HepG2 (cell line): Measurements from ENCODE around the gene C2orf74. TPM values are rescaled to one million over a fixed set of nuclear protein-coding genes. Genes with fewer than 3 reads are reported as not detected.

Experiments used
- ARID4A ChIP-seq: sonication (generic); formaldehyde crosslinking; IDR thresholded peaks from 2 replicates; pipeline ENCODE4 v1.5.0; 2020; ENCODE audit warnings: mild to moderate bottlenecking, missing genetic modification reagents, borderline replicate concordance
- BORCS8-MEF2B ChIP-seq: sonication (generic); formaldehyde crosslinking; IDR thresholded peaks from 2 replicates; pipeline ENCODE4 v1.8.0; 2022; ENCODE audit warnings: mild to moderate bottlenecking, missing genetic modification reagents
- E2F1 ChIP-seq: sonication (generic); formaldehyde crosslinking; IDR thresholded peaks from 2 replicates; pipeline ENCODE4 v1.5.0; 2020; ENCODE audit warnings: missing genetic modification reagents
- EZH2 ChIP-seq: conservative IDR thresholded peaks from 2 replicates; pipeline ENCODE4 v1.6.1; 2012; ENCODE audit warnings: mild to moderate bottlenecking, low read depth, low read length, moderate library complexity
- IKZF5 ChIP-seq: IDR thresholded peaks from 2 replicates; pipeline ENCODE4 v1.6.1; 2018; ENCODE audit warnings: missing genetic modification reagents, mild to moderate bottlenecking, missing compliant biosample characterization
- NFYB ChIP-seq: sonication (generic); formaldehyde crosslinking; IDR thresholded peaks from 2 replicates; pipeline ENCODE4 v1.4.0; 2020; ENCODE audit warnings: missing genetic modification reagents
- PLSCR1 ChIP-seq: sonication (generic); formaldehyde crosslinking; IDR thresholded peaks from 2 replicates; pipeline ENCODE4 v1.5.0; 2020; ENCODE audit warnings: missing genetic modification reagents, mild to moderate bottlenecking, borderline replicate concordance
- SP4 ChIP-seq: sonication (generic); formaldehyde crosslinking; IDR thresholded peaks from 2 replicates; pipeline ENCODE4 v1.8.1; 2023; ENCODE audit warnings: mild to moderate bottlenecking, missing genetic modification reagents
- ZBTB38 ChIP-seq: sonication (generic); formaldehyde crosslinking; IDR thresholded peaks from 2 replicates; pipeline ENCODE4 v1.5.1; 2020; ENCODE audit warnings: mild to moderate bottlenecking, missing genetic modification reagents
- ZBTB4 ChIP-seq: sonication (generic); formaldehyde crosslinking; IDR thresholded peaks from 2 replicates; pipeline ENCODE4 v1.4.0; 2020; ENCODE audit warnings: missing genetic modification reagents, mild to moderate bottlenecking, borderline replicate concordance
- ZC3H13 ChIP-seq: sonication (generic); formaldehyde crosslinking; IDR thresholded peaks from 2 replicates; pipeline ENCODE4 v1.8.1; 2023; ENCODE audit warnings: mild to moderate bottlenecking, missing genetic modification reagents, moderate library complexity
- ZMAT3 ChIP-seq: sonication (generic); formaldehyde crosslinking; conservative IDR thresholded peaks from 2 replicates; pipeline ENCODE4 v1.7.0; 2021; ENCODE audit warnings: missing genetic modification reagents
- ZNF230 ChIP-seq: sonication (generic); formaldehyde crosslinking; IDR thresholded peaks from 2 replicates; pipeline ENCODE4 v1.4.0; 2020; ENCODE audit warnings: mild to moderate bottlenecking, missing genetic modification reagents
- ZNF644 ChIP-seq: IDR thresholded peaks from 2 replicates; pipeline ENCODE4 v1.6.1; 2016; ENCODE audit warnings: low read depth
- ZNF710 ChIP-seq: sonication (generic); formaldehyde crosslinking; IDR thresholded peaks from 2 replicates; pipeline ENCODE4 v1.5.0; 2020; ENCODE audit warnings: mild to moderate bottlenecking, missing genetic modification reagents, borderline replicate concordance
- polyA plus RNA-seq, 8 experiments: library from polyadenylated mRNA; depleted of rRNA in 3 of 8; stranded (reverse) in 7 of 8; unstranded in 1 of 8; fragments of >200 nt; fragmentation: Illumina TruSeq in 4 of 8; extraction: Trizol in 4 of 8; gene quantifications; 2 replicates each; pipeline versions ENCODE4 v1.2.1 to v1.2.3, GENCODE V29; 2011 to 2016; ENCODE audit warnings: low read depth in 4 of 8, missing spikeins in 1 of 8, mixed read lengths in 1 of 8; ENCODE audit not compliant: insufficient read depth in 1 of 8
- total RNA-seq, 5 experiments: library from RNA; depleted of rRNA; stranded (reverse); fragments of >200 nt; fragmentation: Illumina TruSeq; extraction: Trizol; gene quantifications; 2 replicates each; pipeline ENCODE4 v1.2.3, GENCODE V29; 2016; ENCODE audit warnings: low read depth in 1 of 5

The C2orf74 gene
- total and polyA plus RNA-seq, 2 of the 13 experiments (the other 11 are each of a cell fraction or from before 2014, with no cell fraction given) = 10.6 to 13.8 TPM

- TF ChIP-seq ZC3H13 (CRISPR knock-in tag) (peak; percentile 34), EZH2 (no peak), IKZF5 (peak; percentile 14; the same call in 1 of the 2 replicates), E2F1 (no peak), NFYB (CRISPR knock-in tag) (no peak), ZBTB4 (no peak; the same call in 1 of the 2 replicates), ZNF710 (no peak), ZBTB38 (CRISPR knock-in tag) (peak; percentile 84), ZNF230 (CRISPR knock-in tag) (no peak), ZNF644 (CRISPR knock-in tag) (no peak), SP4 (CRISPR knock-in tag) (no peak), PLSCR1 (CRISPR knock-in tag) (no peak), BORCS8-MEF2B (CRISPR knock-in tag) (peak; percentile 65; the same call in 1 of the 2 replicates), ZMAT3 (0 out of 2 replicates have a peak, but pooled peaks have one; percentile 56), ARID4A (CRISPR knock-in tag) (no peak; the same call in 1 of the 2 replicates)
These were observed 15.9 kb downstream of the C2orf74 start (continued) for GRCh38 chr2:61177727-61178549.
